ENCODE data around the gene KCNQ5. TPM values are rescaled to one million over a fixed set of nuclear protein-coding genes. Genes with fewer than 3 reads are reported as not detected.

Gene KCNQ5
- total RNA-seq, 1 donor from 2014 or later: not detected

DNA sequence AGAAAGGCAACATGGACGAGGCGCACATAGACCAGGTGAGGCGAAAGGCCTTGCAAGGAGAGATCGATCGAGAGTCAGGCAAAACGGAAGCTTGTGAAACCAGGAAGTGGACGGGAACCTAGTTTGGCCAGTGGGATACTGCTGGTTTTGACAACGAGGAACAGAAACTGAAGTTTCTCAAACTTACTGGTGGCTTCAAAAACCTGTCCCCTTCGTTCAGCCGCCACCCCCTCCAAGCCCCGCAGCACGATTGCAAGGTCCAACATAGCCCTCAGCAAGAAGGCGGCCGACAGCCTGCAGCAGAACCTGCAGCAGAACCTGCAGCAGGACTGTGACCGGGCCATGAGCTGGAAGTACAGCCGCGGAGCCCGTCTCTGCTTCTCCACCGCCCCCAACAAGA, 365.4 kb downstream of the KCNQ5 start:
- no peak for ATAC-seq (ENCODE audit: poor library complexity)
- no peak for DNase-seq
- intact Hi-C loops (cut with DNase I): no loop called here

GRCh38 chr6:72999995-73000394, 378.1 kb downstream of the KCNQ5 start:
- intact Hi-C loops (cut with DNase I): no loop called here
- DNase-seq: no peak
- ATAC-seq (ENCODE audit: poor library complexity): no peak

DNA sequence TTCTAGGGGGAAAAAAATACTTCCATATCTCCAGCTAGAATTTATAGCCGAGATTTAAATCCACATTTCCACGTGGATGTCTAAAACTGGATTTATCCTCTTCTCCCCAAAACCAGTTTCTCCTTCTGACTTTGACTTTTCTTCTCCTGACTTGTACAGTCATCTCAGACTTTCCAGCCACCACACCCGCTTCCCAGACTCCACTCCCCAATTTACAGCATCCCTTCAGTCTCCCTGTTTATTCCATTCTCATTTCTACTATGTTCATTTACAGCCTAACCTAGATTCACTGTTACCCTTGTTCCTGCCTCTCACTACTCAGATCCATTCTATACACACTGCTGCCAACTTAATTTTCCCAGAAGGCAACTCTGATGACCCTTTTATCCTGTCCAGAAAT, 378.6 kb downstream of the KCNQ5 start:
- ATAC-seq (ENCODE audit: poor library complexity): no peak
- DNase-seq: no peak
- intact Hi-C loops (cut with DNase I): no loop called here

DNA sequence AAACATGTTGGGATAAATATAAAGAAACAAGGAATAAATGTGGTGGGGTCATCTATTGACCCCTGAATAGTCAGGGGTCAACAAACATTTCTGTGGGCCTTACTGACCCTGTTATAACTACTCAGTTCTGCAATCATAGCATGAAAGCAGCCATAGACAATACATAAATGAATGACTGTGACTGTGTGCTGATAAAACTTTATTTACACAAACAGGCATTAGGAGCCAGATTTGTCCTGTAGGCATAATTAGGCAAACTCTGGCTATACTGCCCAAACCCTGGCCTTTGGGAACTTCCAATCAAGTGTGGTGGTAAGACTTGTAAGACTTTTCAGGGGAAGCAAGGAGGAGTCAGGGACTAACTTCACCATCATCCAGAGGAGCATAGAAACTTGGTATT, 380.7 kb downstream of the KCNQ5 start:
- intact Hi-C loops (cut with DNase I): no loop called here
- ATAC-seq (ENCODE audit: poor library complexity) (no peak), DNase-seq (no peak)

GRCh38 chr6:73003302-73003701, 381.4 kb downstream of the KCNQ5 start:
- DNase-seq (no peak), ATAC-seq (ENCODE audit: poor library complexity) (no peak)
- intact Hi-C loops (cut with DNase I): no loop called here

GRCh38 chr6:73004231-73004630, 382.4 kb downstream of the KCNQ5 start:
- no peak for DNase-seq
- no peak for ATAC-seq (ENCODE audit: poor library complexity)
- intact Hi-C loops (cut with DNase I): no loop called here

GRCh38 chr6:73004861-73005260, 383.0 kb downstream of the KCNQ5 start:
- intact Hi-C loops (cut with DNase I): no loop called here
- ATAC-seq (ENCODE audit: poor library complexity) (no peak), DNase-seq (no peak)

DNA sequence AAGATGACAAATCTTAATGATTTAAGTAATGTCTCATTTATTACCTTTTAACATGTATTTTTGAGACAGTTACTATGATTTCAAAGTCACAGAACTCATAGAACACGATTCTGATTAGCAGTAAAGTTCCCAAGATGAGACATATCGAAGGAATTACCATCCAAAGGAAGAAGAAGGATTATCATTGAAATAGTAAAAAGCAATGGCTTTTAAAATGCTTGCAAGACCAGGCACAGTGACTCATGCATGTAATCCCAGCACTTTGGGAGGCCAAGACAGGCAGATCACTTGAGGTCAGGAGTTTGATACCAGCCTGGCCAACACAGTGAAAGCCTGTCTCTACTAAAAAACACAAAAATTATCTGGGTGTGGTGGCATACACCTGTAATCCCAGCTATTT, 384.3 kb downstream of the KCNQ5 start:
- ATAC-seq (ENCODE audit: poor library complexity) (no peak), DNase-seq (no peak)
- intact Hi-C loops (cut with DNase I): no loop called here

DNA sequence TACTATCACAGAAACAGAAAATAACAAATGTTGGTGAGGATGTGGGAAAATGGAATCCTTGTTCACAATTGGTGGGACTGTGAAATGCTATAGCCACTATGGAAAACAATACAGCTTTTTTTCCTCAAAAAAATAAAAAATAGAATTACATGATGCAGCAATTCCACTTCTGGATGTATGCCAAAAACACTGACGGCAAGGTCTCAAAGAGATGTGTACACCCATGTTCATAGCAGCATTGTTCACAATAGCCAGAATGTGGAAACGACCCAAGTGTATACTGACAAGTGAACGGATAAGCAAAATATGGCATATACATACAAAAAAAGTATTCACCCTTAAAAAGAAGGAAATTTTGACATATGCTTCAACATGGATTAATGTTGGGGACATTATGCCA, 390.1 kb downstream of the KCNQ5 start:
- DNase-seq (no peak), ATAC-seq (ENCODE audit: poor library complexity) (no peak)
- intact Hi-C loops (cut with DNase I): no loop called here

GRCh38 chr6:73017476-73017875, 395.6 kb downstream of the KCNQ5 start:
- intact Hi-C loops (cut with DNase I): no loop called here
- DNase-seq (no peak), ATAC-seq (ENCODE audit: poor library complexity) (no peak)

DNA sequence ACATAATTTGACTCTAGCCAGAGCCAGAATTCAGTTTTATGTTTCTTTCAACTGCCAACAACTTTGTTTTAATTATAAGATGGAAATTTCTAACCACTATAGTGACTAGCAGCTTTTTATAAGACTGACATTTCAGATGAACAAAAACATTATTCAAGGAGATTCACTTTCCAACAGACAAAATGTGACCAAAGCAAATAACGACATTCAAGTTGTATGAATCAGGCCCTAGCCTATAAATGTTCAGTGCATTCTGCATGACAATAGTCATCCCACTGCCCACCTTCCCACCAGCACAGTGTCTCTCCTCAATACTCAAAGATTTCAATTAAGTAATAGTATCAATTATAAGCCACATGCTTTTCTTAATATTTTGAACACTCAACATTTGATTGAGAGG, 402.7 kb downstream of the KCNQ5 start:
- ATAC-seq (ENCODE audit: poor library complexity) (no peak), DNase-seq (no peak)
- intact Hi-C loops (cut with DNase I): no loop called here

- intact Hi-C loops (cut with DNase I): no loop called here
- ATAC-seq (ENCODE audit: poor library complexity): no peak
These were observed 405.8 kb downstream of the KCNQ5 start for GRCh38 chr6:73027691-73028090.

DNA sequence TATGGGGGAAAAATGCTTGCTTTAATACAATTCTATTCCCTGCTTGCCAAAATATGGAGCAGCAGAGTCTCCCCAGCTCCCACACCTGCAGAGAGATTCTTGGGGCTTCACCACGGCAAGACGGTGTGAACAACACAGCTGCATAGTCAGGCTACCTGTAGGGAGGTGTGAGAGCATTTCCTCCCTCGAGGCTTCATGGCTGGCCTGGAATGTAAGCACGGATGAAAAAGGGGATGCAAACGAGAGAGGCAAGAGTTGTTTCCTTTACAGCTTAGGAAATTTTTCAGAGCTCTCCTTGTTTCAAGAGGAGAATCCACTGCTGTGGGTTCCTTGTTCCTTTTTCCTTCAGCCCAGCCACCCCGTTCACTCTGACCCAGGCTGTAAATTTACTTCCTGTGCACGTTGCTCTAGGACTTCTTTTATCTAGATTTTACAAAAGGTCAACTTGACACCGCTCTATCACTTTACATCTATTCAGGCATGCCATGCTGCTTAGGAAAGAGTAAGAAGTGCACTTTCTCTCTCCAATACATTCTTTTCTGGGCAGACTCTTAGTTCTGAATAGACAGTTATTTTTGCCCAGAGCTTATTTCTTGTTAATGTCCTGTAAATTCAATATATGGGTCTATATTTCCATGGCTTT, 406.4 kb downstream of the KCNQ5 start:
- intact Hi-C loops (cut with DNase I): no loop called here
- DNase-seq: no peak
- no peak for ATAC-seq (ENCODE audit: poor library complexity)

More at GRCh38 chr6:73027691-73028090, 405.8 kb downstream of the KCNQ5 start:
- DNase-seq: no peak

GRCh38 chr6:73028893-73029450, 407.1 kb downstream of the KCNQ5 start:
- intact Hi-C loops (cut with DNase I): no loop called here
- no peak for DNase-seq

DNA sequence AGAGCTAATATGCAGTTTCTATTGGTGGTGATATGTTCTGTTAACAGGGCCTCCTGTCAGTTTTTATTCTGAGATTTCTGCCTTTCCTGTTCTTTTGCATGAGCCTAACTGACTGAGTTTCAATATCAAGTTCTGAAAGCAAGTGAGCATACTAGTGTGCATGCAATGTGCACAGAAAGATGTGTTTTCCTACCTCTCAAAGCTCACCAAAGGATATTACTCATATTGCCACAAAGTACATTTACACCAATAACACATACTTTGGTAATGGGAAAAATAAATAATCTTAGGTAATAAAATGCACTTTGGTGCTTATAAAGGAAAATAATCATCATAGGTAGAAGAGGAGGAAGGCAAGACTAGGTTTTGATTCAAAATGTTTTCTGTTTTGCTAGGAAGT, 408.4 kb downstream of the KCNQ5 start:
- DNase-seq: no peak
- no peak for ATAC-seq (ENCODE audit: poor library complexity)
- intact Hi-C loops (cut with DNase I): no loop called here

More at GRCh38 chr6:73028893-73029450, 407.1 kb downstream of the KCNQ5 start:
- no peak for ATAC-seq (ENCODE audit: poor library complexity)

DNA sequence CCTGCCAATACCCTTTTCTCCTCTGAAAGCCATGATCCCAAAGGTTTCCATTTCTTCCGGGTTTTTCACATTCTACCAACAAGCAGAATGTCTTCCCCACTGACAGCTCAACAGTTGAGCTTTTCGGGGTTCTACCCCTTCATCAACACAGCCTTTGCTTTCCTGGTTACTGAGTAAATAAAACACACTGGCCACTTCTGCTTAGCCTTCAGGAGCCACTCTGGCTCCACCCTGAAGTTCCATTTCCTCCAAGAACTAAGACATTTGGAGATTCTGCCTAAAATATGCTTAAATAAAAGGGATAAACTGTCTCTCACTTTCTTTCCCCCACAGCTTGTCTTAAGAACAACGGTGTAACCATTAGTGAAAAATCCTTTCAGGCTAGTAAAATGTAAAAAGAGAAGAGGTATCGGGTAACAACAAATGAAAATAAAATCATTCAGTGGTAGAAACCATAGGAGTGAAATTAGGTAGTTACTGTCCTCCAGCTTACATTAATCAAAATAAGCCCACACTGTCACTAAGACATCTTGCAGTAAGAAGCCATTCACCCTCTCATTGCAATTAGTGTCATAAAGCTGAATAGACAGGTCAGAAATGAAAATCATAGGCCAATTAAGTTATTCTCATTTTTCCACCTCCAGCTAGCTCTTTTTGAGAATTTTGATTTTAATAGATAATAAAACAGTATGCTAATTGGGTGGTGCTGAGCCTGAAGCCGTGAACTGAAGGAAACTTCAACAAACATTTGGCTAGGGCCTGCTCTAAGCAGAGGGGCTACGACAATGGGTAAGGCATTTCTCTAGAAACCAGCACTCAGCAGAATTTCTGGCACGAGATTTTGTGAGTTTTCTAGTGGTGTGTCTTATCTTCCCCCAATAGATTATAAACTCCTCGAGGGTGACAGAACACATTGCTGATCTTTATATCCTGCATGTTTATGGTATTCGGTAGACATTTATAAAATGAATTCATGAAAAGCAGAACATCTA, 409.2 kb downstream of the KCNQ5 start:
- peak; percentile 29 for ATAC-seq (ENCODE audit: poor library complexity)
- intact Hi-C loops (cut with DNase I): no loop called here
- DNase-seq: no peak

- ATAC-seq (ENCODE audit: poor library complexity): no peak
- intact Hi-C loops (cut with DNase I): no loop called here
- DNase-seq: no peak
These were observed 410.7 kb downstream of the KCNQ5 start for GRCh38 chr6:73032586-73032985.

DNA sequence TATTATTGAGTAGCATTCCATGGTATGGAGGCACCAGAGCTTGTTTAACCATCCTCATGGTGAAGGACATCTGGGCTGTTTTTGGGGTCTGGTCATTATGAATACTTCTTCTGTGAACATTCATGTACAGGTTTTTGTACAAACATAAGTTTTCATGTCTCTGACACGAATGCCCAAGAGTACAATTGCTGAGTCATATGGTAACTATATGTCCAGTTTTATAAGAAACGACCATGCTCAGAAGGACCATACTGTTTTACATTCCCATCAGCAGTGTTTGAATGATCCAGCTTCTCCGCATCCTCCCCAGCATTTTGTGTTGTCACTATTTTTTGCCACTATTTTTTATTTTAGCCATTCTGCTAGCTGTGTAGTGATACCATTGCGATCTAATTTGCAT, 414.8 kb downstream of the KCNQ5 start:
- DNase-seq (no peak), ATAC-seq (ENCODE audit: poor library complexity) (no peak)
- intact Hi-C loops (cut with DNase I): no loop called here

DNA sequence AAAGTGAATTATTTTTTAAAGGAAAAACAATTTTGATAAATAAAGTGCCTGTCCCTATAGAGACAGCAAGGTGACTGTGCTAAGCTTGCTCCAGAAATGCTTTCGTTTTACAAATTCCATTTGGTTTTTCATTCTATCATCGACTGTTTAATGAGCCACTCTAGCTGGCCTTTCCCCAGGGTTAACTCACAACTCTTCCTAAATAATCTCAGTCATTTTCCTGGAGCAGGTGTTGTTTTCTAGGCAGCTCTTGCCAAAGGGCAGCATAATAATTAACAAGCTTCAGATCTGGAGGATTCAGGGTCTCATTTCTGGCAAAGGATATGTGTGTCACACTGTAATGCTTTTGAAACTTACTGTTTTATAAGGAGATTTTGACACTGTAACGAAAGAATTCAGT, 419.2 kb downstream of the KCNQ5 start:
- no peak for DNase-seq
- intact Hi-C loops (cut with DNase I): no loop called here
- no peak for ATAC-seq (ENCODE audit: poor library complexity)

GRCh38 chr6:73042892-73043291, 421.0 kb downstream of the KCNQ5 start:
- ATAC-seq (ENCODE audit: poor library complexity): no peak

More at GRCh38 chr6:73042892-73043291, 421.0 kb downstream of the KCNQ5 start:
- no peak for DNase-seq
- intact Hi-C loops (cut with DNase I): no loop called here

All from Right ventricle myocardium superior (tissue), 1 donor.